ENCODE results near the gene RNF32. TPM values are rescaled to one million over a fixed set of nuclear protein-coding genes. Genes with fewer than 3 reads are reported as not detected.
A peak's percentile ranks its signal among the peaks of the same experiment; 100 is the strongest.

The RNF32 gene
- total and polyA plus RNA-seq, 2 donors: 1.2 to 3.1 TPM

DNA sequence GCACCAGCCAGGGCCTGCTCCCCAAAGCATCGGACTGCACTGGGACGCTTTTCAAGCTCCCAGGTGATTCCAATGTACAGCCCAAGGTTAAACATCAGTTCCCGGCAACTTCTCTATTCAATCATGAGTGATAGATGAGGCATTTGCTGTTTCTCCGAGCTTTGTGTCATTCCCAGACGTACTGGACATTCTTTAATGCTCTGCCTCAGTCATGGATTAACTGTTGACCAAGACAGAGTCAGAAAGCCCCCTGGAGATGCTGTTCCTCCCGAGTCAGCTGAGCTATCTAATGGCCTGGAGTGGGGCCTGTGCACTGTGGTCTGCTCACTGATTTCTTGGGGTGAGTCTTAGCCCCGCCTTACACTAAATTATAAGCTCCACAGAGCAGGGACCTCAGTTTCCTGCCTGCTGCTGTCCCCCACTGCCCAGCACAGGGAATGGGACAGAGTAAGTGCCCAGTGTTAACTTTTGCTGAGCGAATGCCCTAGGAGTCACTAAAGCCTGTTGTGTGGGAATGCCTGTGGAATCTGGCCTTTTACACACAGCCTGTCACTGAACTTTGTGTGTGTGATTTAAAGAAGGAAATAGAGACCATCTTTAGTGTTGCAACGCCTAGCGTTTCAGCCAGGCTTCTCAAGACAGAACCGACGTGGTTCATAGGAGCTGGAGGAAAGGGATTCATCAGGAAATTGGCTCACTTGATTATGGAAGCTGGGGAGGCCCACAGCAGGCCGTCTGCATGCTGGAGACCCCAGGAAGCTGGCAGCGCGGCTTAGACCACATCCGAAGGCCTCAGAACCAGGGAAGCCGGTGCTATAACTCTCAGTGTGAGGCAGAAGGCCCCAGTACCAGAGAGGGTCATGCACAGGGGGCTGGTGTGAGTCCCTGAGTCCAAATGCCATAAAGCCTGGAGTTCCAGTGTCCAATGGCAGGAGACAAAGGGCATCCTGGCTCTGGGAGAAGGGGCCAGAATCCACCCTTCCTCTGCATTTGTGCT is 29.3 kb upstream of the RNF32 start:
- no peak for DNase-seq (ENCODE audit: low read depth in 6 of 9, low spot score in 9 of 9)
- H3K9me3 ChIP-seq (ENCODE audit: control insufficient read depth in 2 of 2, insufficient read depth in 1 of 2, low read length in 1 of 2): no peaks in the 10 kb centered on the region
- no peak overlapping the region for H3K4me3 ChIP-seq (ENCODE audit: low read length in 2 of 2)
- H3K36me3 ChIP-seq (ENCODE audit: control insufficient read depth in 2 of 2, insufficient read depth in 2 of 2, low read length in 1 of 2): no peaks in the 10 kb centered on the region
- WGBS: 80% methylated on average over 17 of the region's 17 CpGs
- peaks cover 16 to 82% of the 10 kb centered on the region in 2 donors for H3K27me3 ChIP-seq (ENCODE audit: control insufficient read depth in 2 of 2, insufficient read depth in 1 of 2, low read length in 1 of 2)
- no peak overlapping the region for H3K27ac ChIP-seq (ENCODE audit: low read depth in 1 of 2, low read length in 1 of 2)
- peaks cover 0 to 12% of the 10 kb centered on the region in 2 donors for H3K4me1 ChIP-seq (ENCODE audit: control insufficient read depth in 2 of 2, insufficient read depth in 2 of 2, low read length in 2 of 2)

GRCh38 chr7:156612930-156613329 is 27.6 kb upstream of the RNF32 start:
- peak in 7 of 9 donors; percentile 34 to 86 (median 58) for DNase-seq (ENCODE audit: low read depth in 6 of 9, low spot score in 9 of 9)

GRCh38 chr7:156614434-156615264 is 25.9 kb upstream of the RNF32 start:
- no peaks in the 10 kb centered on the region for H3K36me3 ChIP-seq (ENCODE audit: control insufficient read depth in 2 of 2, insufficient read depth in 2 of 2, low read length in 1 of 2)
- peak in 3 of 9 donors; percentile 12 to 52 (median 19) for DNase-seq (ENCODE audit: low read depth in 6 of 9, low spot score in 9 of 9)
- H3K4me3 ChIP-seq (ENCODE audit: low read length in 2 of 2): no peak overlapping the region
- H3K9me3 ChIP-seq (ENCODE audit: control insufficient read depth in 2 of 2, insufficient read depth in 1 of 2, low read length in 1 of 2): no peaks in the 10 kb centered on the region
- H3K4me1 ChIP-seq (ENCODE audit: control insufficient read depth in 2 of 2, insufficient read depth in 2 of 2, low read length in 2 of 2): peaks cover 0 to 14% of the 10 kb centered on the region in 2 donors
- 88% methylated on average over 19 of the region's 19 CpGs for WGBS
- no peak overlapping the region for H3K27ac ChIP-seq (ENCODE audit: low read depth in 1 of 2, low read length in 1 of 2)
- peaks cover 29 to 81% of the 10 kb centered on the region in 2 donors for H3K27me3 ChIP-seq (ENCODE audit: control insufficient read depth in 2 of 2, insufficient read depth in 1 of 2, low read length in 1 of 2)

More at GRCh38 chr7:156612930-156613329, 27.6 kb upstream of the RNF32 start:
- peaks cover 29 to 82% of the 10 kb centered on the region in 2 donors for H3K27me3 ChIP-seq (ENCODE audit: control insufficient read depth in 2 of 2, insufficient read depth in 1 of 2, low read length in 1 of 2)
- H3K9me3 ChIP-seq (ENCODE audit: control insufficient read depth in 2 of 2, insufficient read depth in 1 of 2, low read length in 1 of 2): no peaks in the 10 kb centered on the region
- H3K4me1 ChIP-seq (ENCODE audit: control insufficient read depth in 2 of 2, insufficient read depth in 2 of 2, low read length in 2 of 2): peaks cover 0 to 12% of the 10 kb centered on the region in 2 donors
- H3K27ac ChIP-seq (ENCODE audit: low read depth in 1 of 2, low read length in 1 of 2): no peak overlapping the region
- WGBS: 31% methylated on average over 10 of the region's 10 CpGs
- no peak overlapping the region for H3K4me3 ChIP-seq (ENCODE audit: low read length in 2 of 2)
- no peaks in the 10 kb centered on the region for H3K36me3 ChIP-seq (ENCODE audit: control insufficient read depth in 2 of 2, insufficient read depth in 2 of 2, low read length in 1 of 2)

- peaks cover 0 to 13% of the 10 kb centered on the region in 2 donors for H3K4me1 ChIP-seq (ENCODE audit: control insufficient read depth in 2 of 2, insufficient read depth in 2 of 2, low read length in 2 of 2)
- peak overlapping the region in 1 of 2 donors; percentile 13 for H3K4me3 ChIP-seq (ENCODE audit: low read length in 2 of 2)
- H3K27ac ChIP-seq (ENCODE audit: low read depth in 1 of 2, low read length in 1 of 2): no peak overlapping the region
- 10% methylated on average over 92 of the region's 92 CpGs for WGBS
- peaks cover 29 to 63% of the 10 kb centered on the region in 2 donors for H3K27me3 ChIP-seq (ENCODE audit: control insufficient read depth in 2 of 2, insufficient read depth in 1 of 2, low read length in 1 of 2)
- no peaks in the 10 kb centered on the region for H3K9me3 ChIP-seq (ENCODE audit: control insufficient read depth in 2 of 2, insufficient read depth in 1 of 2, low read length in 1 of 2)
- no peak for DNase-seq (ENCODE audit: low read depth in 6 of 9, low spot score in 9 of 9)
- H3K36me3 ChIP-seq (ENCODE audit: control insufficient read depth in 2 of 2, insufficient read depth in 2 of 2, low read length in 1 of 2): no peaks in the 10 kb centered on the region
Observed at GRCh38 chr7:156616269-156617202, 24.0 kb upstream of the RNF32 start.

DNA sequence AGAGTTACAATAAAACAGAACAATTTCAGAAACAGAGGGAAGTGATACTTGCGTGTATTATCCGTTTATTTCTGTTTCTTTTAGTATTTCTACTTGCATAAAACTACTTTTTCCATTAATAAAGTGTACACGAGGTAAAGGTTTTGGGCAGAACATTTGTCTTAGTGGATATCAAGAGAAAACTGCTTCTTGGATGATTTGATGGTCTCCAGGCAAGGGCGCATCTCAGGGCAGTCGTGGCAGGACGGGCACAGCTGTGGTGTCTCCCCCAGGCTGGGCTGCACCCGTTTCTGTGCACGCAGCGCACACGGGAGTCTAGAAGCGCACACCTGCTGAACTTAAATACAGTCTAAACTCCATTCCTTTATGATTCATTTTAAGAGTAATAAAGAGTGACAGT is 23.4 kb upstream of the RNF32 start:
- Histone ChIP-seq H3K36me3 (ENCODE audit: control insufficient read depth in 2 of 2, insufficient read depth in 2 of 2, low read length in 1 of 2) (no peaks in the 10 kb centered on the region), H3K27ac (ENCODE audit: low read depth in 1 of 2, low read length in 1 of 2) (no peak overlapping the region), H3K9me3 (ENCODE audit: control insufficient read depth in 2 of 2, insufficient read depth in 1 of 2, low read length in 1 of 2) (peaks cover 0 to 4% of the 10 kb centered on the region in 2 donors), H3K4me1 (ENCODE audit: control insufficient read depth in 2 of 2, insufficient read depth in 2 of 2, low read length in 2 of 2) (peaks cover 0 to 11% of the 10 kb centered on the region in 2 donors), H3K27me3 (ENCODE audit: control insufficient read depth in 2 of 2, insufficient read depth in 1 of 2, low read length in 1 of 2) (peaks cover 29 to 58% of the 10 kb centered on the region in 2 donors), H3K4me3 (ENCODE audit: low read length in 2 of 2) (no peak overlapping the region)
- no peak for DNase-seq (ENCODE audit: low read depth in 6 of 9, low spot score in 9 of 9)
- WGBS: 82% methylated on average over 11 of the region's 11 CpGs

GRCh38 chr7:156618078-156618779 is 22.3 kb upstream of the RNF32 start:
- Histone ChIP-seq H3K4me1 (ENCODE audit: control insufficient read depth in 2 of 2, insufficient read depth in 2 of 2, low read length in 2 of 2) (peaks cover 0 to 3% of the 10 kb centered on the region in 2 donors), H3K9me3 (ENCODE audit: control insufficient read depth in 2 of 2, insufficient read depth in 1 of 2, low read length in 1 of 2) (peaks cover 0 to 5% of the 10 kb centered on the region in 2 donors), H3K27me3 (ENCODE audit: control insufficient read depth in 2 of 2, insufficient read depth in 1 of 2, low read length in 1 of 2) (peaks cover 29 to 53% of the 10 kb centered on the region in 2 donors), H3K27ac (ENCODE audit: low read depth in 1 of 2, low read length in 1 of 2) (peak overlapping the region in 1 of 2 donors; percentile 11), H3K4me3 (ENCODE audit: low read length in 2 of 2) (no peak overlapping the region), H3K36me3 (ENCODE audit: control insufficient read depth in 2 of 2, insufficient read depth in 2 of 2, low read length in 1 of 2) (no peaks in the 10 kb centered on the region)
- 94% methylated on average over 18 of the region's 18 CpGs for WGBS
- DNase-seq (ENCODE audit: low read depth in 6 of 9, low spot score in 9 of 9): no peak

- H3K9me3 ChIP-seq (ENCODE audit: control insufficient read depth in 2 of 2, insufficient read depth in 1 of 2, low read length in 1 of 2): peaks cover 0 to 5% of the 10 kb centered on the region in 2 donors
- no peaks in the 10 kb centered on the region for H3K36me3 ChIP-seq (ENCODE audit: control insufficient read depth in 2 of 2, insufficient read depth in 2 of 2, low read length in 1 of 2)
- H3K27ac ChIP-seq (ENCODE audit: low read depth in 1 of 2, low read length in 1 of 2): no peak overlapping the region
- 93% methylated on average over 14 of the region's 14 CpGs for WGBS
- peaks cover 29 to 49% of the 10 kb centered on the region in 2 donors for H3K27me3 ChIP-seq (ENCODE audit: control insufficient read depth in 2 of 2, insufficient read depth in 1 of 2, low read length in 1 of 2)
- no peak overlapping the region for H3K4me3 ChIP-seq (ENCODE audit: low read length in 2 of 2)
- DNase-seq (ENCODE audit: low read depth in 6 of 9, low spot score in 9 of 9): no peak
- peaks cover 0 to 2% of the 10 kb centered on the region in 2 donors for H3K4me1 ChIP-seq (ENCODE audit: control insufficient read depth in 2 of 2, insufficient read depth in 2 of 2, low read length in 2 of 2)
Observed at GRCh38 chr7:156618780-156619367, 21.7 kb upstream of the RNF32 start.
